HTERT RPE-1 (cell line): ENCODE measurements around the gene CENPX.
"Not testable (repeated sequence)": the region's sequence is repeated elsewhere in the genome, so short reads cannot be mapped to it uniquely, and the experiment has no call there.

Experiments
- in situ Hi-C: fragments of 300-500 bp; cut with MboI; formaldehyde crosslinking; loops from 4 replicates; pipeline ENCODE4 v1.14.3; 2020; ENCODE audit warnings: low sequenced_read_pairs

Gene CENPX

GRCh38 chr17:81983639-81984373, 38.9 kb downstream of the CENPX start:
- in situ Hi-C loops: no loop called here

GRCh38 chr17:81983011-81983638, 39.6 kb downstream of the CENPX start:
- in situ Hi-C loops: no loop called here

DNA sequence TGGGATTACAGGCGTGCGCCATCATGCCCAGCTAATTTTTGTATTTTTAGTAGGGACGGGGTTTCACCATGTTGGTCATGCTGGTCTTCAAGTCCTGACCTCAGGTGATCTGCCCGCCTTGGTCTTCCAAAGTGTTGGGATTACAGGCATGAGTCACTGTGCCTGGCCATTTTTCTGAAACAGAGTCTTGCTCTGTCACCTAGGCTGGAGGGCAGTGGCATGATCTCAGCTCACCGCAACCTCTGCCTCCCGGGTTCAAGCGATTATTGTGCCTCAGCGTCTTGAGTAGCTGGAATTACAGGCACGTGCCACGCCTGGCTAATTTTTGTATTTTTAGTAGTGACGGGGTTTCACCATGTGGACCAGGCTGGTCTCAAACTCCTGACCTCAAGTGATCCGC, 41.2 kb downstream of the CENPX start:
- in situ Hi-C loops: not testable (repeated sequence)

GRCh38 chr17:81980707-81981343, 41.9 kb downstream of the CENPX start:
- in situ Hi-C loops: no loop called here

GRCh38 chr17:81980122-81980521, 42.6 kb downstream of the CENPX start:
- in situ Hi-C loops: no loop called here

DNA sequence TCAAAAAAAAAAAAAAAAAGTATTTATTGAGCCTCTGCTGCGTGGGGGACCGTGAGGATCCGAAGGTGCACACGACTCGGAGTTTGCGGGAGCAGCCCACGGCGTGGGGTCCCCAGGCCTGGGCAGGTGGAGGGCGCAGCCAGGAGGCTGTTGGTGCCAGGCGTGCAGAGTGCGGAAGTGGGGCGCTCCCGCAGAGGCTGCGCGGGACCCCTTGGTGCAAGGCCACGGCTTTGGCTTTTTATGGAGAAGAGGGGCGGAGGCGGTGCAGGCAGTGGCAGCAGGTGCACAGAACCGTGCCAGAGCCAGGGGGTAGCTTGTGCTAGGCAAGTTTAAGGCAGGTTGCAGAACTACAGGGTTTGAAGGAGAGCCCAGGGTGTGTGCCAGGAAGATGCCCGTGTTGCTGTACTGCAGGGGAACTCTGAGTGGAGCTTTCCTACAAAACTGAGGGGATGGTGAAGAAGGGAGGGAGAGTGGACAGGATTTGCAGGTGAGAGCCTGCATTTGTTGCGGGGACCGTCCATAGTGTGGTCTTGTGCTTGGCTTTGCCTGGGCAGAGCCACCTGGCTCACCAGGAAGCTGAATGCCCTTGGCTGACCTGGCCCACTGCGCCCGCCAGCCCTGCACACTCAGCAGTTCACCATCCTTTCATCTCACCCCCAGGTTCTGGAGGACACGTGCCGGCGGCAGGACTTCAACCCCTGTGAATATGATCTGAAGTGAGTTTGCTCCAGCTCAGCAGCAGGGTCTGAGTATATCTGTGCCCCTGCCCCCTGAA, 44.0 kb downstream of the CENPX start:
- in situ Hi-C loops: no loop called here

DNA sequence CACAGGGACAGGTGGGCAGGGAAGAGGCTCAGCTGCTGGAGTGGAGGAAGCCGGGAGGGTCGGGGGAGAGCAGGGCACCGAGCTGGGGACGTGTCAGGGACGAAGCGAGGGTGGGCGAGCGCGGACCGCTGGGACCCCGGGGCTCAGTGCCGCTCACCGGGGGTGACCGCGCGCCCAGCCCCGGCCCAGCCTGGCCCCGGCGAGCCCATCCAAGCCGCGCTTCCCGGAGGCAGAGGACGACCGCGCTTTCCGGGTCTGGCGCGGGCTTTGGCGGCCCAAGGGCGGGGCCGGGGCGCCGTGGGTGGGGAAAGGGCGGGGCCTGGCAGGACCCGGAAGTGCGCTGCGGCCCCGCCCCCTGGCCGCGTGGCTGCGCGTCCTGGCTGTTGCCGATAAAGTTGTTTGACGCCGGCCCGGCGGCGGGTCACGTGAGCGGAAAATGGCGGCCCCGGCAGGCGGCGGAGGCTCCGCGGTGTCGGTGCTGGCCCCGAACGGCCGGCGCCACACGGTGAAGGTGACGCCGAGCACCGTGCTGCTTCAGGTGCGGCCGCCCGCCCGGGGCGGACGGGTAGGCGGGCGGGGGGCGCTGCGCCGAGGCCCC, 45.4 kb downstream of the CENPX start, which contains the start of gene ASPSCR1:
TSS of gene ASPSCR1 (plus strand) at position 419 of the 598 bp plus-strand sequence. CDS start at position 437, 18 bp downstream.
- in situ Hi-C loops: no loop called here

GRCh38 chr17:81976332-81977210, 46.1 kb downstream of the CENPX start:
- in situ Hi-C loops: no loop called here

GRCh38 chr17:81973432-81973831, 49.2 kb downstream of the CENPX start:
- in situ Hi-C loops: no loop called here

DNA sequence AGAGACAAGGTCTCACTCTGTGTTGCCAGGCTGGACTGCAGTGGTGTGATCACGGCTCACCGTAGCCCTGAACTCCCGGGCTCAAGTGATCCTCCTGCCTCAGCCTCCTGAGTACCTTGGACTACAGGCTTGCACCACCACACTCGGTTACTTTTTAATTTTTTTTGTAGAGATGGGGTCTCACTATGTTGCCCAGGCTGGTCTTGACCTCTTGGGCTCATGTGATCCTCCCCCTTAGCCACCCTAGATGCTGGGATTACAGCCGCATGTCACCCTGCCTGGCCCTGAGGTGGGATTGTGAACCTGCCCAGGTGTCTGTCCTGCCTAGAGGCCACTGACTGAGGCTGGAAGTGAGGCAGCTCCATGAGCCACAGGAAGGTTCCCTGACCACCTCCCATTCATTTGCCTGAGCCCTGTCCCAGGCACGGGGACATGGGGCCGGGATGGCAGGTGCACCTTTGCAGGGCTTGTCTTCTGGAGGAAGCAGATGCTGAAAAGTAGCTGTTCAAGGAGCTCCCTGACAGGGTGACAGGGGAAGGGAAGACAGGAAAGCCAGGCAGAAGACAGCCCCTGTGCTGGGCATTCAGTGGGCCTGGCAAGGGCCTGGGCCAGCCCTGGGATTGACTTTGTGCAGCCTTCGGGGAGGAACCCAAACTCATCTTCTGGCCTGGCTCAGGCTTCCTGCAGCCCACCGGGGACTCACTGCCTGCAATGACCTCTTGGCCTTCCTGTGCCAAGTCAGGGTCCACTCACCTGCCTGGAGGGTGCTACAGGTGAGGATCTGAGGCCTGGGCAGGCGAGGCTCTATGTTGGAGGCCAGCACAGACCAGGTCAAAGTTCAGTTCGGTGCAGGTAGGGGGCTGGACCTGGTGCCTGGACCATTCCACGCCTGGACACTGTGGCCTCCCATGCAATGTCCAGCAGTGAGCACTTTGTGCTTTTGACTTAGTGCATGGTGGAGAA, 53.5 kb downstream of the CENPX start:
- in situ Hi-C loops: no loop called here
